ENCODE measurements around the gene AK2.

The AK2 gene

GRCh38 chr1:32965251-32965747 lies 71.4 kb downstream of the AK2 start:
- TF ChIP-seq CTCF (IDR thresholded peaks at IDR 0.05; ENCODE audit: low read depth, low read length, missing control alignments), result no peak
- DNase-seq (ENCODE audit: low read depth), result no peak
- peak overlapping the region; percentile 89; the same call in 1 of the 2 replicates for H3K4me3 ChIP-seq (ENCODE audit: low read depth, low read length)

GRCh38 chr1:32964461-32965250 lies 72.0 kb downstream of the AK2 start, which contains the start of gene RNF19B:
RNF19B (minus strand) TSS chr1:32964809; CDS start chr1:32964685, 124 bp downstream.
- no peak for TF ChIP-seq CTCF (IDR thresholded peaks at IDR 0.05; ENCODE audit: low read depth, low read length, missing control alignments)
- peak; percentile 84 for DNase-seq (ENCODE audit: low read depth)
- peak within 1 kb of the TSS; percentile 89 for H3K4me3 ChIP-seq (ENCODE audit: low read depth, low read length)

- H3K4me3 ChIP-seq (ENCODE audit: low read depth, low read length), result peak overlapping the region; percentile 89
- DNase-seq (ENCODE audit: low read depth), result no peak
- TF ChIP-seq CTCF (IDR thresholded peaks at IDR 0.05; ENCODE audit: low read depth, low read length, missing control alignments), result no peak
Observed at GRCh38 chr1:32963746-32964460, 72.8 kb downstream of the AK2 start.

- H3K4me3 ChIP-seq (ENCODE audit: low read depth, low read length), result peak overlapping the region; percentile 89
- peak; percentile 60 for DNase-seq (ENCODE audit: low read depth)
- no peak for TF ChIP-seq CTCF (IDR thresholded peaks at IDR 0.05; ENCODE audit: low read depth, low read length, missing control alignments)
Observed at GRCh38 chr1:32962248-32962896, 74.3 kb downstream of the AK2 start.

GRCh38 chr1:32960819-32961355 lies 75.8 kb downstream of the AK2 start:
- TF ChIP-seq CTCF (IDR thresholded peaks at IDR 0.05; ENCODE audit: low read depth, low read length, missing control alignments), result no peak
- DNase-seq (ENCODE audit: low read depth), result no peak
- no peak overlapping the region for H3K4me3 ChIP-seq (ENCODE audit: low read depth, low read length)

GRCh38 chr1:32960342-32960741 lies 76.3 kb downstream of the AK2 start:
- no peak for TF ChIP-seq CTCF (IDR thresholded peaks at IDR 0.05; ENCODE audit: low read depth, low read length, missing control alignments)
- no peak overlapping the region for H3K4me3 ChIP-seq (ENCODE audit: low read depth, low read length)
- DNase-seq (ENCODE audit: low read depth), result no peak

Data from GM12864 (cell line).